Measurements from ENCODE around the gene DCUN1D1. TPM values are rescaled to one million over a fixed set of nuclear protein-coding genes. Genes with fewer than 3 reads are reported as not detected.

The DCUN1D1 gene
- total RNA-seq, 3 donors from 2014 or later: 37.5 to 62.0 (median 40.5) TPM

- intact Hi-C loops (cut with DNase I, micrococcal nuclease): no loop called here
- no peaks in the 10 kb centered on the region for H3K4me1 ChIP-seq (ENCODE audit: low read depth)
- DNase-seq (no peak), ATAC-seq (no peak)
- no peaks in the 10 kb centered on the region for H3K9me3 ChIP-seq
- no peak for TF ChIP-seq CTCF (IDR thresholded peaks at IDR 0.05)
- H3K36me3 ChIP-seq (ENCODE audit: low read depth): peaks cover 5% of the 10 kb centered on the region
- no peak overlapping the region for H3K4me3 ChIP-seq
Observed at GRCh38 chr3:182905623-182906022, 74.7 kb downstream of the DCUN1D1 start.

- intact Hi-C loops (cut with DNase I, micrococcal nuclease): no loop called here
- Histone ChIP-seq H3K36me3 (ENCODE audit: low read depth) (peaks cover 5% of the 10 kb centered on the region), H3K9me3 (no peaks in the 10 kb centered on the region), H3K4me1 (ENCODE audit: low read depth) (no peaks in the 10 kb centered on the region), H3K4me3 (no peak overlapping the region)
- TF ChIP-seq CTCF (IDR thresholded peaks at IDR 0.05): no peak
- ATAC-seq (no peak), DNase-seq (no peak)
Observed at GRCh38 chr3:182904164-182904563, 76.2 kb downstream of the DCUN1D1 start.

- intact Hi-C loops (cut with DNase I, micrococcal nuclease): no loop called here
- H3K9me3 ChIP-seq: no peaks in the 10 kb centered on the region
- no peaks in the 10 kb centered on the region for H3K4me1 ChIP-seq (ENCODE audit: low read depth)
- ATAC-seq (no peak), DNase-seq (no peak)
- H3K36me3 ChIP-seq (ENCODE audit: low read depth): peaks cover 5% of the 10 kb centered on the region
- TF ChIP-seq CTCF (IDR thresholded peaks at IDR 0.05): no peak
- H3K4me3 ChIP-seq: no peak overlapping the region
Observed at GRCh38 chr3:182902236-182902635, 78.1 kb downstream of the DCUN1D1 start.

GRCh38 chr3:182896553-182896952 lies 83.8 kb downstream of the DCUN1D1 start:
- Histone ChIP-seq H3K36me3 (ENCODE audit: low read depth) (no peaks in the 10 kb centered on the region), H3K4me1 (ENCODE audit: low read depth) (no peaks in the 10 kb centered on the region), H3K4me3 (no peak overlapping the region), H3K9me3 (no peaks in the 10 kb centered on the region)
- no peak for TF ChIP-seq CTCF (IDR thresholded peaks at IDR 0.05)
- intact Hi-C loops (cut with DNase I, micrococcal nuclease): no loop called here
- no peak for ATAC-seq
- DNase-seq: no peak

GRCh38 chr3:182895513-182896112 lies 84.7 kb downstream of the DCUN1D1 start:
- TF ChIP-seq CTCF (IDR thresholded peaks at IDR 0.05): no peak
- DNase-seq: no peak
- Histone ChIP-seq H3K4me1 (ENCODE audit: low read depth) (no peaks in the 10 kb centered on the region), H3K9me3 (no peaks in the 10 kb centered on the region), H3K4me3 (no peak overlapping the region), H3K36me3 (ENCODE audit: low read depth) (no peaks in the 10 kb centered on the region)
- ATAC-seq: no peak
- intact Hi-C loops (cut with DNase I, micrococcal nuclease): no loop called here

- no peaks in the 10 kb centered on the region for H3K9me3 ChIP-seq
- H3K4me3 ChIP-seq: no peak overlapping the region
- intact Hi-C loops (cut with DNase I, micrococcal nuclease): no loop called here
- H3K36me3 ChIP-seq (ENCODE audit: low read depth): no peaks in the 10 kb centered on the region
- no peak for ATAC-seq
- H3K4me1 ChIP-seq (ENCODE audit: low read depth): no peaks in the 10 kb centered on the region
- no peak for TF ChIP-seq CTCF (IDR thresholded peaks at IDR 0.05)
- no peak for DNase-seq
Observed at GRCh38 chr3:182892226-182892625, 88.1 kb downstream of the DCUN1D1 start.

Measured in mucosa of descending colon (tissue), 3 donors.